SK-N-SH (cell line): ENCODE data around the gene THSD4. TPM values are rescaled to one million over a fixed set of nuclear protein-coding genes. Genes with fewer than 3 reads are reported as not detected.

Source experiments
- CTCF ChIA-PET: fragments of 300-600, 350-600 bp; formaldehyde crosslinking; extraction: SDS; loops from one replicate; lab custom pipeline; 2021; lab: Yijun Ruan, JAX
- POLR2A ChIA-PET: fragments of 350-600 bp; sonication (Branson Sonifier 250); formaldehyde crosslinking; extraction: SDS; loops from one replicate; lab custom pipeline; 2020; ENCODE audit warnings: antibody characterized with exemption, inconsistent platforms; lab: Yijun Ruan, JAX
- DNase-seq: peaks from one replicate; pipeline ENCODE4 v3.0.0; 2012
- H2AFZ ChIP-seq: fragments of 200-600 bp; sonication (generic); 2 replicates; pipeline ENCODE4 v1.8.1; 2016; ENCODE audit warnings: antibody characterized with exemption, mild to moderate bottlenecking, low read depth
- H3F3A ChIP-seq: fragments of 200-600 bp; sonication (generic); replicated peaks from 2 replicates; pipeline ENCODE3; 2016; ENCODE audit warnings: antibody characterized with exemption, mild to moderate bottlenecking; ENCODE audit not compliant: insufficient read depth
- H3K27ac ChIP-seq, 2 experiments: fragments of 200-500 bp in 1 of 2; fragments of 200-600 bp in 1 of 2; sonication (Bioruptor generic) in 1 of 2; sonication (generic), shearing (Covaris generic) in 1 of 2; 2 replicates each; pipeline versions ENCODE4 v1.5.1 to v1.6.1; 2014 to 2016; ENCODE audit warnings: low read depth in 2 of 2, inconsistent platforms in 1 of 2, low read length in 1 of 2, mild to moderate bottlenecking in 1 of 2, mixed read lengths in 1 of 2
- H3K27me3 ChIP-seq: fragments of 200-600 bp; sonication (generic), shearing (Covaris generic); 2 replicates; pipeline ENCODE4 v1.6.1; 2016; ENCODE audit warnings: mixed run types; ENCODE audit not compliant: insufficient read depth
- H3K36me3 ChIP-seq, 2 experiments: fragments of 200-500 bp in 1 of 2; fragments of 200-600 bp in 1 of 2; sonication (Bioruptor generic) in 1 of 2; sonication (generic) in 1 of 2; replicated peaks in 1 of 2; 2 replicates each; pipeline versions ENCODE3 to v1.5.1; 2014 to 2016; ENCODE audit warnings: low read length in 1 of 2, mild to moderate bottlenecking in 1 of 2; ENCODE audit not compliant: insufficient read depth in 2 of 2, control insufficient read depth in 1 of 2
- H3K4me1 ChIP-seq, 2 experiments: fragments of 200-500 bp in 1 of 2; fragments of 200-600 bp in 1 of 2; sonication (Bioruptor generic) in 1 of 2; sonication (generic), shearing (Covaris generic) in 1 of 2; 2 replicates each; pipeline versions ENCODE4 v1.5.1 to v1.6.1; 2014 to 2016; ENCODE audit warnings: low read depth in 1 of 2, low read length in 1 of 2, mixed run types in 1 of 2; ENCODE audit not compliant: insufficient read depth in 2 of 2, control insufficient read depth in 1 of 2
- H3K4me2 ChIP-seq: fragments of 200-600 bp; sonication (generic), shearing (Covaris generic); 2 replicates; pipeline ENCODE4 v1.6.1; 2017; ENCODE audit warnings: mixed run types
- H3K4me3 ChIP-seq, 2 experiments: fragments of 200-500 bp in 1 of 2; fragments of 200-600 bp in 1 of 2; sonication (Bioruptor generic) in 1 of 2; sonication (generic), shearing (Covaris generic) in 1 of 2; 2 replicates each; pipeline versions ENCODE4 v1.5.1 to v1.8.1; 2014 to 2016; ENCODE audit warnings: low read depth in 2 of 2, inconsistent platforms in 1 of 2, low read length in 1 of 2, mild to moderate bottlenecking in 1 of 2, mixed read lengths in 1 of 2, moderate library complexity in 1 of 2
- H3K79me2 ChIP-seq: fragments of 200-600 bp; sonication (generic); 2 replicates; pipeline ENCODE4 v1.8.1; 2017; ENCODE audit warnings: mild to moderate bottlenecking; ENCODE audit not compliant: insufficient read depth
- H3K9ac ChIP-seq: fragments of 200-600 bp; sonication (generic); 2 replicates; pipeline ENCODE4 v1.6.1; 2017; ENCODE audit warnings: mixed run types
- H3K9me2 ChIP-seq: fragments of 200-600 bp; sonication (generic); 2 replicates; pipeline ENCODE4 v1.6.1; 2017; ENCODE audit warnings: mixed run types
- H3K9me3 ChIP-seq: fragments of 200-600 bp; sonication (generic); 2 replicates; pipeline ENCODE4 v1.6.1; 2017; ENCODE audit warnings: mixed run types, mild to moderate bottlenecking, moderate library complexity
- H4K20me1 ChIP-seq: fragments of 200-600 bp; sonication (generic); 2 replicates; pipeline ENCODE4 v1.6.1; 2017; ENCODE audit warnings: mild to moderate bottlenecking, mixed run types; ENCODE audit not compliant: insufficient read depth
- FOSL2 ChIP-seq: IDR thresholded peaks from 2 replicates; pipeline ENCODE4 v1.4.0; 2012; ENCODE audit warnings: low read depth, mild to moderate bottlenecking, moderate library complexity, borderline replicate concordance
- JUND ChIP-seq: IDR thresholded peaks from 2 replicates; pipeline ENCODE4 v1.4.0; 2012
- POLR2AphosphoS5 ChIP-seq: IDR thresholded peaks from 2 replicates; pipeline ENCODE4 v1.6.1; 2012; ENCODE audit warnings: low read depth, low read length
- RFX5 ChIP-seq: IDR thresholded peaks from 2 replicates; pipeline ENCODE4 v1.6.1; 2012; ENCODE audit warnings: mild to moderate bottlenecking, improper control_type of control experiment, low read length
- SIN3A ChIP-seq: IDR thresholded peaks from 2 replicates; pipeline ENCODE4 v1.6.1; 2012; ENCODE audit warnings: low read depth, mild to moderate bottlenecking, low read length, moderate library complexity, borderline replicate concordance
- TEAD4 ChIP-seq: IDR thresholded peaks from 2 replicates; pipeline ENCODE4 v1.4.0; 2012; ENCODE audit warnings: mild to moderate bottlenecking, borderline replicate concordance; ENCODE audit not compliant: insufficient read depth
- WGBS: methylation state at CpG from one replicate; pipeline ENCODE4 v1.1.6; 2017; ENCODE audit warnings: low lambda C conversion rate; 5-methylcytosine and 5-hydroxymethylcytosine counted together
- polyA plus RNA-seq, 3 experiments: library from polyadenylated mRNA; depleted of rRNA; stranded (reverse); fragments of >200 nt; gene quantifications; 2 replicates each; pipeline ENCODE4 v1.2.3, GENCODE V29; 2012
- TF ChIP-seq, protein P1 (sequence below): fragments of 150-350 bp; IDR thresholded peaks from 2 replicates; pipeline ENCODE4 v1.6.1; 2016; ENCODE audit warnings: mild to moderate bottlenecking, low read depth, low read length
- TF ChIP-seq, protein P2 (sequence below): IDR thresholded peaks from 2 replicates; pipeline ENCODE4 v1.6.1; 2012; ENCODE audit warnings: mild to moderate bottlenecking, low read depth, low read length, moderate library complexity

THSD4 gene
- polyA plus RNA-seq, 1 of the 3 experiments (the other 2 are of a cell fraction): 79.1 TPM

DNA sequence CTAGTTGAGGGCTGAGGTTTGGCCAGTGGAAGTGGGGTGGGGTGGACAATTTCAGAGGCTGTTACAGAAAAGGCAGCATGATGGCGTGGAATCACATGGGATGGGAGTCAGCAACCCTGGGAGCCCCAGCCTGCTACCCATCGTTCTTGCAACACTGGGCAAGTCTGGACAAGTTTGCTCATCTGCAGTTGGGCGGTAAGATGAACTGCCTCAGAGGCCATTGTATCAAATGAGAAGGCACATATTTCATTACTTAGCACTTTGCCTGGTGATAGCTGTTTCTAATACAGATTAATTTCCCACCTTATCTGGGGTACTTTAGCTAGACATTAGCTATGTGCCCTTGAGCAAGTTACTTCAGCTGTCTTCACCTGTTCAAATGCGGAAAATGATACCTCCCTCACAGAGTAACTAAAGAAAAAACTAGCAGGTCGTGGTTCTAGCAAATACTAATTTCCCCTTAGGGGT, 248.9 kb downstream of the THSD4 start:
- POLR2A ChIA-PET: no interaction called here
- H3K4me1 ChIP-seq: peaks cover 0 to 3% of the 10 kb centered on the region in 2 experiments; a peak in 1 of 4 replicates
- DNase-seq: no peak
- no peaks in the 10 kb centered on the region for H3K27me3 ChIP-seq
- no peaks in the 10 kb centered on the region for H4K20me1 ChIP-seq
- TF ChIP-seq TEAD4: no peak
- H3K9me3 ChIP-seq: no peaks in the 10 kb centered on the region
- no peaks in the 10 kb centered on the region for H3K9me2 ChIP-seq
- CTCF ChIA-PET: interaction anchor here (1.1 kb wide), 1 partner anchor 22 kb away, joined by 4 read pairs; no protein-coding TSS in a partner anchor
- H3K79me2 ChIP-seq: no peaks in the 10 kb centered on the region
- H3K4me2 ChIP-seq: no peak overlapping the region
- WGBS: 81% methylated on average over 5 of the region's 5 CpGs
- no peaks in the 10 kb centered on the region for H3F3A ChIP-seq
- H3K4me3 ChIP-seq: no peak overlapping the region
- H2AFZ ChIP-seq: no peak overlapping the region
- H3K27ac ChIP-seq: no peak overlapping the region; a peak in 1 of 4 replicates
- peaks cover 0 to 8% of the 10 kb centered on the region in 2 experiments for H3K36me3 ChIP-seq
- H3K9ac ChIP-seq: no peak overlapping the region

DNA sequence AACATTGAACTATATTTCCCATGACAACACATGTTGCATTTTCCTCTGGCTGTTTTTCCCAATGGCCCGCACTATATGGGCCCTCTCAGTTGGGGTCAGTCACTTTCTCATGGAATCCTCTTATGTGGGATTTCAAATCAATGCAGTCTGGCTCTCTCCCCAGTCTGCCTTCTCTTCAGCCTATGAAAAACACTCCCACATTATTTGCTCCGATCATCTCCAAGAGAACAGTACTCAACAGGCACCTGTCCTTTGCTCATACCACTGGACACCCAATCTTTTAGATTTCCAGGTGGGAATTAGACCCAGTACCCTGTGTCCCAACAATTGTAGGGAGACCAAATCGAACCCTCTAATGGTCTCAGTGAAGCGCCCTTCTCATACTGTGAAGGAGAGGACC, 251.3 kb downstream of the THSD4 start:
- Histone ChIP-seq H3K27me3 (no peaks in the 10 kb centered on the region), H4K20me1 (no peaks in the 10 kb centered on the region), H3K9ac (no peak overlapping the region), H3F3A (no peaks in the 10 kb centered on the region), H2AFZ (no peak overlapping the region), H3K79me2 (no peaks in the 10 kb centered on the region), H3K27ac (no peak overlapping the region), H3K4me2 (no peak overlapping the region), H3K9me2 (no peaks in the 10 kb centered on the region), H3K4me1 (peaks cover 0 to 3% of the 10 kb centered on the region in 2 experiments; a peak in 1 of 4 replicates), H3K4me3 (no peak overlapping the region), H3K36me3 (peaks cover 0 to 8% of the 10 kb centered on the region in 2 experiments), H3K9me3 (no peaks in the 10 kb centered on the region)
- no peak for DNase-seq
- ChIA-PET POLR2A (no interaction called here), CTCF (interaction anchor here (1.5 kb wide), 1 partner anchor 20 kb away, joined by 3 read pairs; no protein-coding TSS in a partner anchor)
- 91% methylated on average over 4 of the region's 4 CpGs for WGBS
- TF ChIP-seq RFX5 (no peak), SIN3A (no peak), FOSL2 (no peak), POLR2AphosphoS5 (no peak), JUND (no peak)
- TF ChIP-seq, protein P1, sequence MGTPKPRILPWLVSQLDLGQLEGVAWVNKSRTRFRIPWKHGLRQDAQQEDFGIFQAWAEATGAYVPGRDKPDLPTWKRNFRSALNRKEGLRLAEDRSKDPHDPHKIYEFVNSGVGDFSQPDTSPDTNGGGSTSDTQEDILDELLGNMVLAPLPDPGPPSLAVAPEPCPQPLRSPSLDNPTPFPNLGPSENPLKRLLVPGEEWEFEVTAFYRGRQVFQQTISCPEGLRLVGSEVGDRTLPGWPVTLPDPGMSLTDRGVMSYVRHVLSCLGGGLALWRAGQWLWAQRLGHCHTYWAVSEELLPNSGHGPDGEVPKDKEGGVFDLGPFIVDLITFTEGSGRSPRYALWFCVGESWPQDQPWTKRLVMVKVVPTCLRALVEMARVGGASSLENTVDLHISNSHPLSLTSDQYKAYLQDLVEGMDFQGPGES: no peak
- TF ChIP-seq, protein P2, sequence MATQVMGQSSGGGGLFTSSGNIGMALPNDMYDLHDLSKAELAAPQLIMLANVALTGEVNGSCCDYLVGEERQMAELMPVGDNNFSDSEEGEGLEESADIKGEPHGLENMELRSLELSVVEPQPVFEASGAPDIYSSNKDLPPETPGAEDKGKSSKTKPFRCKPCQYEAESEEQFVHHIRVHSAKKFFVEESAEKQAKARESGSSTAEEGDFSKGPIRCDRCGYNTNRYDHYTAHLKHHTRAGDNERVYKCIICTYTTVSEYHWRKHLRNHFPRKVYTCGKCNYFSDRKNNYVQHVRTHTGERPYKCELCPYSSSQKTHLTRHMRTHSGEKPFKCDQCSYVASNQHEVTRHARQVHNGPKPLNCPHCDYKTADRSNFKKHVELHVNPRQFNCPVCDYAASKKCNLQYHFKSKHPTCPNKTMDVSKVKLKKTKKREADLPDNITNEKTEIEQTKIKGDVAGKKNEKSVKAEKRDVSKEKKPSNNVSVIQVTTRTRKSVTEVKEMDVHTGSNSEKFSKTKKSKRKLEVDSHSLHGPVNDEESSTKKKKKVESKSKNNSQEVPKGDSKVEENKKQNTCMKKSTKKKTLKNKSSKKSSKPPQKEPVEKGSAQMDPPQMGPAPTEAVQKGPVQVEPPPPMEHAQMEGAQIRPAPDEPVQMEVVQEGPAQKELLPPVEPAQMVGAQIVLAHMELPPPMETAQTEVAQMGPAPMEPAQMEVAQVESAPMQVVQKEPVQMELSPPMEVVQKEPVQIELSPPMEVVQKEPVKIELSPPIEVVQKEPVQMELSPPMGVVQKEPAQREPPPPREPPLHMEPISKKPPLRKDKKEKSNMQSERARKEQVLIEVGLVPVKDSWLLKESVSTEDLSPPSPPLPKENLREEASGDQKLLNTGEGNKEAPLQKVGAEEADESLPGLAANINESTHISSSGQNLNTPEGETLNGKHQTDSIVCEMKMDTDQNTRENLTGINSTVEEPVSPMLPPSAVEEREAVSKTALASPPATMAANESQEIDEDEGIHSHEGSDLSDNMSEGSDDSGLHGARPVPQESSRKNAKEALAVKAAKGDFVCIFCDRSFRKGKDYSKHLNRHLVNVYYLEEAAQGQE: no peak
